ENCODE data around the gene RHOU. TPM values are rescaled to one million over a fixed set of nuclear protein-coding genes. Genes with fewer than 3 reads are reported as not detected.

RHOU gene
- total and polyA plus RNA-seq, 4 donors: 12.9 to 40.1 (median 23.4) TPM

DNA sequence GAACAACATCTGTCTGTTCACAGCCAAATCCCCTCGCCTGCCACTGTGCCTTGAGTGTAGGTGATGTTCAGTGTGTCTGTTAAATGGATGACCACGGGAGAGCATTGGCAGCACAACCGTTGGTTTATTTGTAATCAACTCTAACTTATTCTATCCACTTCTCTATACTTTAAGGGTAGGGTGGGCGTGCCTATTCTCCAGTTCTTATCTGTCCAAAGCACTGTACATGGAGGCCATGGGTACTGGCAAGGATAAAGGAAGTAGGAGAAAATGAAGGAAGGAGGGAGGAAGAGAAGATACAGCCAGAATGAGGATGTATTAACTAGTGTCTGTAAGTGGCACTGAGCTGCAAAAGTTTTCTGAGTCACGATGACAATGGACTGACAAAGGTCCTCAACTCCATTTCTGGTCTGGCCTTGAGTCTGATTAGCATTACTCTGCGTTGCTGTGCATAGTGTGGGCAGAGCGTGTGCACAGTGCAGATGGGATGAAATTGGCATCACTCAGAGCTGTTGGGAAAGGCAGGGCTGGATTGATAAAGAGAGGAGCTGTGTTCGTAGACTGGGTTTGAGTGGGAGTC is 7.1 kb downstream of the RHOU start:
- Histone ChIP-seq H3K36me3 (ENCODE audit: control insufficient read depth in 4 of 4, insufficient read depth in 4 of 4, low read length in 4 of 4) (peaks cover 0 to 51% (median 27%) of the 10 kb centered on the region in 4 donors), H3K4me1 (ENCODE audit: control insufficient read depth in 5 of 5, insufficient read depth in 5 of 5, low read length in 5 of 5) (peaks cover 0 to 41% (median 10%) of the 10 kb centered on the region in 5 donors), H3K27me3 (ENCODE audit: control insufficient read depth in 3 of 3, insufficient read depth in 3 of 3, low read length in 2 of 3) (no peaks in the 10 kb centered on the region), H3K9me3 (ENCODE audit: control insufficient read depth in 4 of 4, insufficient read depth in 3 of 4, low read length in 3 of 4) (no peaks in the 10 kb centered on the region), H3K9ac (ENCODE audit: insufficient read depth in 1 of 2, low read length in 2 of 2) (no peak overlapping the region), H3K27ac (ENCODE audit: low read depth in 1 of 2, low read length in 1 of 2) (no peak overlapping the region), H3K4me3 (no peak overlapping the region)
- DNase-seq (no peak), ATAC-seq (ENCODE audit: insufficient read depth, low FRiP score) (no peak)
- TF ChIP-seq, protein P1, sequence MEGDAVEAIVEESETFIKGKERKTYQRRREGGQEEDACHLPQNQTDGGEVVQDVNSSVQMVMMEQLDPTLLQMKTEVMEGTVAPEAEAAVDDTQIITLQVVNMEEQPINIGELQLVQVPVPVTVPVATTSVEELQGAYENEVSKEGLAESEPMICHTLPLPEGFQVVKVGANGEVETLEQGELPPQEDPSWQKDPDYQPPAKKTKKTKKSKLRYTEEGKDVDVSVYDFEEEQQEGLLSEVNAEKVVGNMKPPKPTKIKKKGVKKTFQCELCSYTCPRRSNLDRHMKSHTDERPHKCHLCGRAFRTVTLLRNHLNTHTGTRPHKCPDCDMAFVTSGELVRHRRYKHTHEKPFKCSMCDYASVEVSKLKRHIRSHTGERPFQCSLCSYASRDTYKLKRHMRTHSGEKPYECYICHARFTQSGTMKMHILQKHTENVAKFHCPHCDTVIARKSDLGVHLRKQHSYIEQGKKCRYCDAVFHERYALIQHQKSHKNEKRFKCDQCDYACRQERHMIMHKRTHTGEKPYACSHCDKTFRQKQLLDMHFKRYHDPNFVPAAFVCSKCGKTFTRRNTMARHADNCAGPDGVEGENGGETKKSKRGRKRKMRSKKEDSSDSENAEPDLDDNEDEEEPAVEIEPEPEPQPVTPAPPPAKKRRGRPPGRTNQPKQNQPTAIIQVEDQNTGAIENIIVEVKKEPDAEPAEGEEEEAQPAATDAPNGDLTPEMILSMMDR (IDR thresholded peaks at IDR 0.05; ENCODE audit: control extremely low read depth, extremely low read depth): no peak
- WGBS, 2 donors: 83% methylated on average over 8 of the region's 8 CpGs

DNA sequence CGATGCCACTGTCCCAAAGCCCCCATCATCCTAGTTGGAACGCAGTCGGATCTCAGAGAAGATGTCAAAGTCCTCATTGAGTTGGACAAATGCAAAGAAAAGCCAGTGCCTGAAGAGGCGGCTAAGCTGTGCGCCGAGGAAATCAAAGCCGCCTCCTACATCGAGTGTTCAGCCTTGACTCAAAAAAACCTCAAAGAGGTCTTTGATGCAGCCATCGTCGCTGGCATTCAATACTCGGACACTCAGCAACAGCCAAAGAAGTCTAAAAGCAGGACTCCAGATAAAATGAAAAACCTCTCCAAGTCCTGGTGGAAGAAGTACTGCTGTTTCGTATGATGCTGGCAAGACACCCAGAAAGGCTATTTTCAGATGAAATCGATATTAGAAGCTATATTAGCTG is 8.1 kb downstream of the RHOU start:
- TF ChIP-seq, protein P1 (IDR thresholded peaks at IDR 0.05; ENCODE audit: control extremely low read depth, extremely low read depth): no peak
- H3K4me3 ChIP-seq: no peak overlapping the region
- no peaks in the 10 kb centered on the region for H3K27me3 ChIP-seq (ENCODE audit: control insufficient read depth in 3 of 3, insufficient read depth in 3 of 3, low read length in 2 of 3)
- no peak for ATAC-seq (ENCODE audit: insufficient read depth, low FRiP score)
- WGBS, 2 donors: 90 to 97% methylated on average over 13 of the region's 13 CpGs
- H3K27ac ChIP-seq (ENCODE audit: low read depth in 1 of 2, low read length in 1 of 2): no peak overlapping the region
- H3K4me1 ChIP-seq (ENCODE audit: control insufficient read depth in 5 of 5, insufficient read depth in 5 of 5, low read length in 5 of 5): peaks cover 0 to 31% (median 9%) of the 10 kb centered on the region in 5 donors
- H3K9me3 ChIP-seq (ENCODE audit: control insufficient read depth in 4 of 4, insufficient read depth in 3 of 4, low read length in 3 of 4): no peaks in the 10 kb centered on the region
- H3K9ac ChIP-seq (ENCODE audit: insufficient read depth in 1 of 2, low read length in 2 of 2): no peak overlapping the region
- peaks cover 0 to 45% (median 25%) of the 10 kb centered on the region in 4 donors for H3K36me3 ChIP-seq (ENCODE audit: control insufficient read depth in 4 of 4, insufficient read depth in 4 of 4, low read length in 4 of 4)
- DNase-seq: no peak

DNA sequence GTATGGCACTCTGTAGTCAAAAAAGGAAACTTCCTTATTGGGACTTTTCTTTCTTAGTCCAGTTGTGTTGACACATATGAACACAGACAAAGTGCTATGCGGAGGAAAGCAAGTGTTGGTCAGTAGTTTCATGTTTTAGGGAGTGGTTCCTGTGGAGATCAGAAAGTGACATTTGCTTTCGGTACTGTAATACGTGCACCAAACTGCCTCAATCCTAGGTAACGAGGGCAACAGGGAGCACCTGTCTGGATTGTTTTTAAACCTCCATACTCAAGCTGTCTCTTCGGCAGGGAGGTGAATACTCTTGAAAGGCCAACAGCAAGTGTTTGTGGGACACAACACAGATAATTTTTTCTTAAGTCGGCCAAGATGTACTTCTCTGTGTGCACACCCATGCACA is 9.1 kb downstream of the RHOU start:
- peaks cover 0 to 41% (median 23%) of the 10 kb centered on the region in 4 donors for H3K36me3 ChIP-seq (ENCODE audit: control insufficient read depth in 4 of 4, insufficient read depth in 4 of 4, low read length in 4 of 4)
- TF ChIP-seq, protein P1 (IDR thresholded peaks at IDR 0.05; ENCODE audit: control extremely low read depth, extremely low read depth): no peak
- no peaks in the 10 kb centered on the region for H3K27me3 ChIP-seq (ENCODE audit: control insufficient read depth in 3 of 3, insufficient read depth in 3 of 3, low read length in 2 of 3)
- H3K27ac ChIP-seq (ENCODE audit: low read depth in 1 of 2, low read length in 1 of 2): no peak overlapping the region
- H3K4me3 ChIP-seq: no peak overlapping the region
- no peak for ATAC-seq (ENCODE audit: insufficient read depth, low FRiP score)
- H3K4me1 ChIP-seq (ENCODE audit: control insufficient read depth in 5 of 5, insufficient read depth in 5 of 5, low read length in 5 of 5): peaks cover 0 to 23% (median 9%) of the 10 kb centered on the region in 5 donors
- no peak for DNase-seq
- 91% methylated on average over 6 of the region's 6 CpGs for WGBS, 2 donors
- no peak overlapping the region for H3K9ac ChIP-seq (ENCODE audit: insufficient read depth in 1 of 2, low read length in 2 of 2)
- no peaks in the 10 kb centered on the region for H3K9me3 ChIP-seq (ENCODE audit: control insufficient read depth in 4 of 4, insufficient read depth in 3 of 4, low read length in 3 of 4)

GRCh38 chr1:228744918-228745317 is 9.6 kb downstream of the RHOU start:
- H3K4me1 ChIP-seq (ENCODE audit: control insufficient read depth in 5 of 5, insufficient read depth in 5 of 5, low read length in 5 of 5): peaks cover 0 to 17% (median 9%) of the 10 kb centered on the region in 5 donors
- ATAC-seq (ENCODE audit: insufficient read depth, low FRiP score): no peak
- no peaks in the 10 kb centered on the region for H3K27me3 ChIP-seq (ENCODE audit: control insufficient read depth in 3 of 3, insufficient read depth in 3 of 3, low read length in 2 of 3)
- no peaks in the 10 kb centered on the region for H3K9me3 ChIP-seq (ENCODE audit: control insufficient read depth in 4 of 4, insufficient read depth in 3 of 4, low read length in 3 of 4)
- TF ChIP-seq, protein P1 (IDR thresholded peaks at IDR 0.05; ENCODE audit: control extremely low read depth, extremely low read depth): no peak
- H3K9ac ChIP-seq (ENCODE audit: insufficient read depth in 1 of 2, low read length in 2 of 2): no peak overlapping the region
- H3K4me3 ChIP-seq: no peak overlapping the region
- no peak overlapping the region for H3K27ac ChIP-seq (ENCODE audit: low read depth in 1 of 2, low read length in 1 of 2)
- no peak for DNase-seq
- peaks cover 0 to 37% (median 21%) of the 10 kb centered on the region in 4 donors for H3K36me3 ChIP-seq (ENCODE audit: control insufficient read depth in 4 of 4, insufficient read depth in 4 of 4, low read length in 4 of 4)
- 95 to 100% methylated on average over 6 of the region's 6 CpGs for WGBS, 2 donors

Data from lung (tissue), 12 donors.